Measurements from ENCODE around the gene METAP1. TPM values are rescaled to one million over a fixed set of nuclear protein-coding genes. Genes with fewer than 3 reads are reported as not detected.

Gene METAP1
- total RNA-seq, 1 experiment from 2014 or later, result 63.5 TPM

GRCh38 chr4:99054428-99054994 lies 59.0 kb downstream of the METAP1 start:
- H4K20me1 ChIP-seq (ENCODE audit: control insufficient read depth, insufficient read depth, insufficient read length), result no peaks in the 10 kb centered on the region
- no peak overlapping the region for H2AFZ ChIP-seq (ENCODE audit: low read length)
- no peak overlapping the region for H3T11ph ChIP-seq (ENCODE audit: low read length)
- no peak overlapping the region for H3K27ac ChIP-seq (ENCODE audit: insufficient read length, low read depth, low read length)
- peak overlapping the region in 2 of 3 experiments; percentile 23 to 93; a peak in 2 of 7 replicates for H3K27ac Mint-ChIP-seq
- no peak overlapping the region for H3K4me3 Mint-ChIP-seq
- H3K4me1 Mint-ChIP-seq, result peaks cover 4 to 6% of the 10 kb centered on the region in 2 experiments
- H3K14ac ChIP-seq (ENCODE audit: insufficient read depth, low read length), result no peak overlapping the region
- H3K79me2 ChIP-seq (ENCODE audit: insufficient read depth, low read length), result no peaks in the 10 kb centered on the region
- no peaks in the 10 kb centered on the region for H3K27me3 ChIP-seq (ENCODE audit: insufficient read depth, low read length)
- H2AK5ac ChIP-seq (ENCODE audit: insufficient read length, low read length), result no peak overlapping the region
- no peak overlapping the region for H2BK5ac ChIP-seq (ENCODE audit: insufficient read length, low read length)
- no peak overlapping the region for H2BK15ac ChIP-seq (ENCODE audit: low read depth, low read length)
- no peaks in the 10 kb centered on the region for H3K9me3 ChIP-seq (ENCODE audit: control insufficient read depth, low read depth, low read length)
- no CpG with 5 or more reads among the region's 3 CpGs for WGBS (ENCODE audit: extremely low coverage, insufficient read length, low lambda C conversion rate)
- no peak overlapping the region for H3K4ac ChIP-seq (ENCODE audit: low read depth, low read length)
- no peak overlapping the region for H2BK20ac ChIP-seq (ENCODE audit: low read depth, low read length, poor library complexity, severe bottlenecking)
- peaks cover 47 to 66% (median 66%) of the 10 kb centered on the region in 3 experiments for H3K36me3 Mint-ChIP-seq (ENCODE audit: insufficient read depth in 1 of 3, low read depth in 3 of 3)
- no peak overlapping the region for H4K8ac ChIP-seq (replicated peaks; ENCODE audit: insufficient read length, low read depth, low read length)
- no peaks in the 10 kb centered on the region; the same call in 1 of the 2 replicates for H3K27me3 Mint-ChIP-seq (ENCODE audit: low read depth)
- TF ChIP-seq CTCF (conservative IDR thresholded peaks at IDR 0.05), result no peak
- H2BK12ac ChIP-seq (ENCODE audit: insufficient read length, low read depth, low read length), result no peak overlapping the region
- H3K9ac ChIP-seq (ENCODE audit: extremely low read depth, insufficient read length, low read length), result no peak overlapping the region
- no peaks in the 10 kb centered on the region for H3K23me2 ChIP-seq (ENCODE audit: insufficient read length, low read depth, low read length, poor library complexity, severe bottlenecking)
- H3K9me3 Mint-ChIP-seq, result no peaks in the 10 kb centered on the region
- H3K23ac ChIP-seq (ENCODE audit: insufficient read length, low read depth, low read length), result no peak overlapping the region
- H3K4me1 ChIP-seq (ENCODE audit: insufficient read depth, low read length), result no peaks in the 10 kb centered on the region
- H3K79me1 ChIP-seq (ENCODE audit: insufficient read depth, low read depth, low read length, poor library complexity, severe bottlenecking), result peaks cover 5% of the 10 kb centered on the region
- no peak overlapping the region for H3K56ac ChIP-seq (ENCODE audit: insufficient read length, low read depth, low read length)
- no peak overlapping the region for H3K4me2 ChIP-seq (ENCODE audit: insufficient read depth, insufficient read length, low read length)
- no peak overlapping the region for H4K91ac ChIP-seq (ENCODE audit: insufficient read length, low read depth, low read length)
- no peak for DNase-seq
- no peak overlapping the region for H4K5ac ChIP-seq (ENCODE audit: insufficient read length, low read depth, low read length)
- no peak overlapping the region for H3K18ac ChIP-seq (ENCODE audit: insufficient read length, low read depth, low read length)
- no peak overlapping the region for H2BK120ac ChIP-seq (ENCODE audit: low read depth, low read length, poor library complexity, severe bottlenecking)
